NCI-H2196 treated with DMSO at 0.1 percent for 48 hours (cell line): ENCODE measurements around the gene NOLC1.

Experiments
- DNase-seq: peaks from one replicate; lab custom pipeline; 2025; ENCODE audit not compliant: unreplicated experiment; lab: John Stamatoyannopoulos, UW

Gene NOLC1

GRCh38 chr10:102121739-102122372 lies 30.3 kb upstream of the NOLC1 start:
- no peak for DNase-seq

- no peak for DNase-seq
Measured at GRCh38 chr10:102122450-102122849, 29.7 kb upstream of the NOLC1 start.

- no peak for DNase-seq
Measured at GRCh38 chr10:102123223-102123622, 29.0 kb upstream of the NOLC1 start.

- DNase-seq = no peak
Measured at GRCh38 chr10:102131286-102132170, 20.7 kb upstream of the NOLC1 start.

GRCh38 chr10:102132193-102132562 lies 20.0 kb upstream of the NOLC1 start:
- no peak for DNase-seq

GRCh38 chr10:102132563-102133372 lies 19.4 kb upstream of the NOLC1 start, which contains the start of gene PPRC1:
Gene PPRC1, plus strand, starts transcription at chr10:102133040. Its CDS starts 29 bp downstream, at chr10:102133069.
- DNase-seq = peak; percentile 83

GRCh38 chr10:102133373-102134195 lies 18.6 kb upstream of the NOLC1 start:
- no peak for DNase-seq

GRCh38 chr10:102134416-102134815 lies 17.8 kb upstream of the NOLC1 start:
- DNase-seq = no peak

- DNase-seq = no peak
Measured at GRCh38 chr10:102135956-102136526, 16.1 kb upstream of the NOLC1 start.

GRCh38 chr10:102139281-102140110 lies 12.7 kb upstream of the NOLC1 start:
- no peak for DNase-seq

- no peak for DNase-seq
Measured at GRCh38 chr10:102140218-102140617, 12.0 kb upstream of the NOLC1 start.

- DNase-seq = no peak
Measured at GRCh38 chr10:102140913-102141540, 11.2 kb upstream of the NOLC1 start.

GRCh38 chr10:102141583-102142107 lies 10.5 kb upstream of the NOLC1 start:
- DNase-seq = no peak

- no peak for DNase-seq
Measured at GRCh38 chr10:102146971-102147428, 5.2 kb upstream of the NOLC1 start.

- DNase-seq = no peak
Measured at GRCh38 chr10:102147561-102147960, 4.6 kb upstream of the NOLC1 start.

- DNase-seq = no peak
Measured at GRCh38 chr10:102148275-102148674, 3.9 kb upstream of the NOLC1 start.

- no peak for DNase-seq
Measured at GRCh38 chr10:102150970-102151773, 1.0 kb upstream of the NOLC1 start.

- no peak for DNase-seq
Measured at GRCh38 chr10:102152545-102152890, 329 bp downstream of the NOLC1 start.
